ENCODE measurements around the gene SLC16A2.

GRCh38 chrX:74500067-74500466 is 78.8 kb downstream of the SLC16A2 start:
- TF ChIP-seq CTCF (IDR thresholded peaks at IDR 0.05) = no peak
- no peak for TF ChIP-seq POLR2A (IDR thresholded peaks at IDR 0.05)

Data from esophagus squamous epithelium (tissue), 4 donors.